ENCODE data around the gene MAGEA3. TPM values are rescaled to one million over a fixed set of nuclear protein-coding genes. Genes with fewer than 3 reads are reported as not detected.
"Not testable (repeated sequence)": the region's sequence is repeated elsewhere in the genome, so short reads cannot be mapped to it uniquely, and the experiment has no call there.

The MAGEA3 gene, protein sequence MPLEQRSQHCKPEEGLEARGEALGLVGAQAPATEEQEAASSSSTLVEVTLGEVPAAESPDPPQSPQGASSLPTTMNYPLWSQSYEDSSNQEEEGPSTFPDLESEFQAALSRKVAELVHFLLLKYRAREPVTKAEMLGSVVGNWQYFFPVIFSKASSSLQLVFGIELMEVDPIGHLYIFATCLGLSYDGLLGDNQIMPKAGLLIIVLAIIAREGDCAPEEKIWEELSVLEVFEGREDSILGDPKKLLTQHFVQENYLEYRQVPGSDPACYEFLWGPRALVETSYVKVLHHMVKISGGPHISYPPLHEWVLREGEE
- not detected for polyA plus RNA-seq (ENCODE audit: low read depth in 6 of 6)

DNA sequence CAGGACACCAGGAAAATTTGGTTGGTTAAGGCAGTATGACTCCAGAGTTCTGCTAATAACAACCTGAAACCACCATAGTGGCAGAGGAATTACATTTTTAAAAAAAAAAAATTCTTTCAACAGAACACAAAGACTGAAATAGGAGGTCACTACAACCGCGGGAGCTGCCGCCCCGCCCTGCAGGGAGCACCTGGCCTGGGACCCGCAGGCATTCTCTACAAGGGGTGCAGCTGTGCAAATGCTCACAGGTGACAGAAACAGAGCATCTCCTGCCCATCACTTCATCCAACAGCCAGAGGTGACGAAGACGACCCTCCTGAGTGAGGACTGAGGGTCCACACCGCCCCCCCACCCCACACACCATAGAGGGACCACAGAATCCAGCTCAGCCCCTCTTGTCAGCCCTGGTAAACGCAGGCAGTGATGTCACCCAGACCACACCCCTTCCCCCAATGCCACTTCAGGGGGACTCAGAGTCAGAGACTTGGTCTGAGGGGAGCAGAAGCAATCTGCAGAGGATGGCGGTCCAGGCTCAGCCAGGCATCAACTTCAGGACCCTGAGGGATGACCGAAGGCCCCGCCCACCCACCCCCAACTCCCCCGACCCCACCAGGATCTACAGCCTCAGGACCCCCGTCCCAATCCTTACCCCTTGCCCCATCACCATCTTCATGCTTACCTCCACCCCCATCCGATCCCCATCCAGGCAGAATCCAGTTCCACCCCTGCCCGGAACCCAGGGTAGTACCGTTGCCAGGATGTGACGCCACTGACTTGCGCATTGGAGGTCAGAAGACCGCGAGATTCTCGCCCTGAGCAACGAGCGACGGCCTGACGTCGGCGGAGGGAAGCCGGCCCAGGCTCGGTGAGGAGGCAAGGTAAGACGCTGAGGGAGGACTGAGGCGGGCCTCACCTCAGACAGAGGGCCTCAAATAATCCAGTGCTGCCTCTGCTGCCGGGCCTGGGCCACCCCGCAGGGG, at the start of gene MAGEA3:
TSS of gene MAGEA3 (plus strand) at position 843 of the 980 bp plus-strand sequence. CDS start 2,039 bp downstream, outside the sequence.
- not testable (repeated sequence) for ATAC-seq (ENCODE audit: low read depth in 2 of 2); H3K4me3 Mint-ChIP-seq; H3K9me3 Mint-ChIP-seq; DNase-seq; H3K4me1 Mint-ChIP-seq; H3K27ac Mint-ChIP-seq; H3K27me3 Mint-ChIP-seq; H3K36me3 Mint-ChIP-seq

DNA sequence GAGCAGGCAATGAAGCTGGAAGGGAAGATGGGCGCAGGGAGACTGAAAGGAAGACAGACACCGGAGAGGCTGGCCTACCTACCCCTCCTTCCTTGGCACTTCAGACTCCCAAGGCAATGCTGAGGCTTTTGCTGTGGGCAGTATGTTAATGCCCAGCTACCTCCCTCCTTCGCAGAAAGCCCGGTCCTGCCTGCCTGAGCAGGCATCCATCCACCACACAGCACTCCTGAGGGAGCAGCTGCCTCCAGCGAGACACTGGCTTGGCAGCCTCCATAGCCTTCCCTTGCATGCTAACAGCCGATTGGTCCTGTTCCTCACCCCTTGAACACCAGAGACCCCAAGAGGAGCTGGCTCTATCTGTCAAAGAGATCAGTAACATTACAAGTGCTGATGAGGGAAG, 46.5 kb upstream of the MAGEA3 start:
- Mint-ChIP-seq H3K27me3 (peaks cover 0 to 32% (median 0%) of the 10 kb centered on the region in 3 donors), H3K4me3 (no peak overlapping the region), H3K4me1 (no peaks in the 10 kb centered on the region), H3K36me3 (no peaks in the 10 kb centered on the region), H3K9me3 (peaks cover 0 to 9% (median 0%) of the 10 kb centered on the region in 7 donors), H3K27ac (no peak overlapping the region)
- no peak for ATAC-seq (ENCODE audit: low read depth in 2 of 2)
- no peak for DNase-seq

DNA sequence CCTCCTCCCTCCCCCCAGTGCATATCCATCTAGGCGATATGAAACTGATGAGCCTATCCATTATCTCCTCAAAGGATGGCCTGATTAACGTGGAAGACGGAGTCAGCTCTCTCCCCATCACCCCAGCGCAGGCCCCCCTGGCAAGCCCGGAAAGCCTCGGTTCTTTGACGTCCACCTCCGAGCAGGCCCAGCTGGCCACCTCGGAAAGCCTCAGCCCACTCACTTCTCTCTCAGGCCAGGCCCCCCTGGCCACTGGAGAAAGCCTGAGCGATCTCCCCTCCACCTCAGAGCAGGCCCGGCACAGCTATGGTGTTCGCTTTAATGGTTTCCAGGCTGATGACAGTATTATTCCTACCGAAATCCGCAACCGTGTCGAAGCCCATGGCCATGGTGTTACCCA, 46.1 kb upstream of the MAGEA3 start:
- Mint-ChIP-seq H3K27ac (no peak overlapping the region), H3K27me3 (peaks cover 0 to 36% (median 0%) of the 10 kb centered on the region in 3 donors), H3K36me3 (no peaks in the 10 kb centered on the region), H3K9me3 (peaks cover 0 to 9% (median 0%) of the 10 kb centered on the region in 7 donors), H3K4me3 (no peak overlapping the region), H3K4me1 (no peaks in the 10 kb centered on the region)
- ATAC-seq (ENCODE audit: low read depth in 2 of 2) (no peak), DNase-seq (no peak)

DNA sequence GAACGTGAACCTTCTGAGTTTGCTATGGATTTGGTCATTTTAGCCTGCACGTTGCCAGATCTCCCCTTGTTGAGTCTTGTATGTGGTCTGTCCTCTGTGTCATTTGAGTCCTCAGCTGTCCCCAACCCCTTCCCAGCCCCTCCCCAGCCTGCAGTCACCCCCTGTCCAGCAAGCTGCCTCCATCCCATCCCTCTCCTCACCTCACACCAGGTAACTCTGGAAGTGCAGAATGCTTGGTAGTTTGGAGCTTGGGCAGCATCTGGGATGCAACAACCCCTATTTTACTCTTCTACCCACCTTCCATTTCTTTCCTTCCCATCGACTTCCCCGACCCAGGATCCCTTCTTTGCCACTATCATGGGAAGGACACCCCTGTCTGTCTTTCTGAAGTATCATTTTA, 42.5 kb upstream of the MAGEA3 start:
- no peaks in the 10 kb centered on the region for H3K36me3 Mint-ChIP-seq
- DNase-seq (no peak), ATAC-seq (ENCODE audit: low read depth in 2 of 2) (no peak)
- H3K27ac Mint-ChIP-seq = peak overlapping the region in 1 of 6 donors; percentile 87
- H3K9me3 Mint-ChIP-seq = peaks cover 0 to 6% (median 0%) of the 10 kb centered on the region in 7 donors
- H3K4me3 Mint-ChIP-seq = no peak overlapping the region
- H3K4me1 Mint-ChIP-seq = no peaks in the 10 kb centered on the region
- H3K27me3 Mint-ChIP-seq = peaks cover 0 to 24% (median 0%) of the 10 kb centered on the region in 3 donors

DNA sequence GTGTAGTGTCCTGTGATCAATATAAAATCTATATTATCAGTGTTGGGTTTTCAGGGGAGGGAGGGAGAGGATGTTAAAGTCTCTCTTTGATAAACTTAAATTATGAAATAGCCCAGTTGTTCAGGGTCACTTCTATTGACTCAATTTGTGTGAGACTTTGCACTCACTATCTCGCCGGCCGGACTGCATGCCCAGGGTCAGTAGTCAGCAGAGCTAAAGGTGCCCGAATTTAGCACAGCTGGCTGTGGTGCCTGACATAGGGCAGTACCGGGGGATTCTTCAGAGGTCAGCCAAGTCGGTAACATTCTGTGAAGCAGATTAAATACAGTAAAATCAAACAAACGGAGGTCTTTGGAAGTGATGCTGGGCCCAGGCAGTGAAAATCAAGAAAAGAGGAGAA, 41.7 kb upstream of the MAGEA3 start:
- Mint-ChIP-seq H3K9me3 (peaks cover 0 to 4% (median 0%) of the 10 kb centered on the region in 7 donors), H3K27ac (no peak overlapping the region), H3K27me3 (peaks cover 0 to 24% (median 0%) of the 10 kb centered on the region in 3 donors), H3K4me1 (no peaks in the 10 kb centered on the region), H3K36me3 (no peaks in the 10 kb centered on the region), H3K4me3 (no peak overlapping the region)
- ATAC-seq (ENCODE audit: low read depth in 2 of 2) = no peak
- DNase-seq = no peak

DNA sequence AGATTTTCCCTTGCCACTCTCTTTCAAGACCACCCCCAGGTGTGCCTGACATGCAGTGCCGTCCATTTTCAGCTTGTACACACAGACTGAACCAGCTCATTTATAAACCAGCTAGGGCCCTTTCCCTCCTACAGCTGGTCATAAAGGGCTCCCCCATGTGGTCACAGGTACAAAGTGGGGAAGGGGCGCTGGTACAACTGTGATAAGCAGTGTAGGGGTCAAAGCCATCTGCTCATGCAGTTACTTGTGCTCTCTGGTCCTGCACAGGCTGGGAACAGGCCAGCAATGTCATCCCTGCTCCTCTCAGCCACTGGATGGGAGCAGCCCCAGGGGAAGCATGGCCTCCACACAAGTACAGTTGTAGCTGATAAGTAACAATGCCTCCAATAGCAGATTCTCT, 40.3 kb upstream of the MAGEA3 start:
- no peaks in the 10 kb centered on the region for H3K4me1 Mint-ChIP-seq
- DNase-seq = no peak
- no peak overlapping the region for H3K27ac Mint-ChIP-seq
- H3K9me3 Mint-ChIP-seq = peaks cover 0 to 4% (median 2%) of the 10 kb centered on the region in 7 donors
- ATAC-seq (ENCODE audit: low read depth in 2 of 2) = no peak
- H3K36me3 Mint-ChIP-seq = no peaks in the 10 kb centered on the region
- peaks cover 0 to 24% (median 0%) of the 10 kb centered on the region in 3 donors for H3K27me3 Mint-ChIP-seq
- H3K4me3 Mint-ChIP-seq = peak overlapping the region in 1 of 8 donors; percentile 32

DNA sequence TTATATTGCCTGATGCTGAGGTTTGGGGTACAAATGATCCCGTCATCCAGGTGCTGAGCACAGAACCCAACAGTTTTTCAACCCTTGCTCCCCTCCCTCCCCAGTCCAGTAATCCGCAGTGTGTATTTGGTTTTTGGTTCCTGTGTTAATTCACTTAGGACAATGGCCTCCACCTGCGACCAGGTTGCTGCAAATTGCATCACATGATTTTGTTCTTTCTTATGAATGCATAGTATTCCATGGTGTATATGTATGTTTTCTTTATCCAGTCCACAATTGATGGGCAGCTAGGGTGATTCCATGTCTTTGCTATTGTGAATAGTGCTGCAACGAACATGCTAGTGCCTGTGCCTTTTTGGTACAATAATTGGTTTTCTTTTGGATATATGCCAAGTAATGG, 35.5 kb upstream of the MAGEA3 start:
- Mint-ChIP-seq H3K27ac (no peak overlapping the region), H3K27me3 (no peaks in the 10 kb centered on the region), H3K9me3 (peaks cover 2 to 41% (median 20%) of the 10 kb centered on the region in 7 donors), H3K4me1 (no peaks in the 10 kb centered on the region), H3K36me3 (no peaks in the 10 kb centered on the region), H3K4me3 (no peak overlapping the region)
- ATAC-seq (ENCODE audit: low read depth in 2 of 2) (no peak), DNase-seq (no peak)

DNA sequence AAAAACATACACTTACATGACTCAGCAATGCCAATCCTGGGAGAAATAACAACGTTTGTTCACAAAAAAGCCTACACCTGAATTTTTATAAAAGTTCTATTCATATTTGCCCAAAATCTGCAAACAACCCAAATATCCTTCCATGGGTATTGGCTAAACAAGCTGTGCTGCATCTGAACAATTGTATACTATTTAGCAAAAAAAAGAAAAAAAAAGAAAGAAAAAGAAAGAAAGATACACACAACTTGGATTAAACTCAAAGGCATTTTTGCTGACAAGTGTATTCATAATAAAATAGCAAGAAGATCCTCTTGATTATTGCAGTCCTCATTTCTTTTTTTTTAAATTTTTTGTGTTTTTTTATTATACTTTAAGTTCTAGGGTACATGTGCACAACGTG, 24.5 kb upstream of the MAGEA3 start:
- ATAC-seq (ENCODE audit: low read depth in 2 of 2) = no peak
- Mint-ChIP-seq H3K27ac (no peak overlapping the region), H3K36me3 (no peaks in the 10 kb centered on the region), H3K4me1 (no peaks in the 10 kb centered on the region), H3K9me3 (peaks cover 0 to 10% (median 2%) of the 10 kb centered on the region in 7 donors), H3K27me3 (peaks cover 0 to 4% (median 0%) of the 10 kb centered on the region in 3 donors), H3K4me3 (no peak overlapping the region)
- no peak for DNase-seq

DNA sequence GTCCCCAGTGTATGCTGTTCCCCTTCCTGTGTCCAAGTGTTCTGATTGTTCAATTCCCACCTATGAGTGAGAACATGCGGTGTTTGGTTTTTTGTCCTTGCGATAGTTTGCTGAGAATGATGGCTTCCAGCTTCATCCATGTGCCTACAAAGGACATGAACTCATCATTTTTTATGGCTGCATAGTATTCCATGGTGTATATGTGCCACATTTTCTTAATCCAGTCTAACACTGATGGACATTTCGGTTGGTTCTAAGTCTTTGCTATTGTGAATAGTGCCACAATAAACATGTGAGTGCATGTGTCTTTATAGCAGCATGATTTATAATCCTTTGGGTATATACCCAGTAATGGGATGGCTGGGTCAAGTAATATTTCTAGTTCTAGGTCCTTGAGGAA, 23.9 kb upstream of the MAGEA3 start:
- H3K4me1 Mint-ChIP-seq; H3K27ac Mint-ChIP-seq; H3K9me3 Mint-ChIP-seq; H3K4me3 Mint-ChIP-seq; H3K27me3 Mint-ChIP-seq; ATAC-seq (ENCODE audit: low read depth in 2 of 2); DNase-seq; H3K36me3 Mint-ChIP-seq: not testable (repeated sequence)

DNA sequence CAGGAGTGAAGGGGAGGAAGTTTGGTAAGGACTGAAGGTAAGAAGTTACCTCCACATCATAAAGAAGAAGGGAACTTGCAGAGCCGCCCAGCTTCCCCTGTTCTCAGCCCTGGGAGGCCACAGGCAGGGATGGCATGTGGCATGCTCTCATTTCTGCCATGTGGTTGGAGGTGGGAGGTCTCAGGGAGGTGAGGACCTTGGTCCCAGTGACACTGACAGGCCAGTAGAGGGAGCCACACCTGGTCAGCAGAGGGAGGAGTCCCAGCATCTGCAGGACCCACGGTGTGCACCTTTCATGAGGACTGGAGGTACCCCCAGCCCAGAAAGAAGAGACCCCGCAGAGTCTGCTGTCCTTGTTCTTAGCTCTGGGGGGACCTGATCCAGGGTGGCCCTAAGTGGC, 17.6 kb upstream of the MAGEA3 start:
- not testable (repeated sequence) for ATAC-seq (ENCODE audit: low read depth in 2 of 2); H3K9me3 Mint-ChIP-seq; H3K36me3 Mint-ChIP-seq; H3K4me1 Mint-ChIP-seq; H3K4me3 Mint-ChIP-seq; H3K27ac Mint-ChIP-seq; H3K27me3 Mint-ChIP-seq; DNase-seq

DNA sequence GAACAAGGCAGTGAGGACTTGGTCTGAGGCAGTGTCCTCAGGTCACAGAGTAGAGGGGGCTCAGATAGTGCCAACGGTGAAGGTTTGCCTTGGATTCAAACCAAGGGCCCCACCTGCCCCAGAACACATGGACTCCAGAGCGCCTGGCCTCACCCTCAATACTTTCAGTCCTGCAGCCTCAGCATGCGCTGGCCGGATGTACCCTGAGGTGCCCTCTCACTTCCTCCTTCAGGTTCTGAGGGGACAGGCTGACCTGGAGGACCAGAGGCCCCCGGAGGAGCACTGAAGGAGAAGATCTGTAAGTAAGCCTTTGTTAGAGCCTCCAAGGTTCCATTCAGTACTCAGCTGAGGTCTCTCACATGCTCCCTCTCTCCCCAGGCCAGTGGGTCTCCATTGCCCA, 1.8 kb downstream of the MAGEA3 start:
- H3K4me1 Mint-ChIP-seq; DNase-seq; ATAC-seq (ENCODE audit: low read depth in 2 of 2); H3K27ac Mint-ChIP-seq; H3K27me3 Mint-ChIP-seq; H3K4me3 Mint-ChIP-seq; H3K36me3 Mint-ChIP-seq; H3K9me3 Mint-ChIP-seq: not testable (repeated sequence)

DNA sequence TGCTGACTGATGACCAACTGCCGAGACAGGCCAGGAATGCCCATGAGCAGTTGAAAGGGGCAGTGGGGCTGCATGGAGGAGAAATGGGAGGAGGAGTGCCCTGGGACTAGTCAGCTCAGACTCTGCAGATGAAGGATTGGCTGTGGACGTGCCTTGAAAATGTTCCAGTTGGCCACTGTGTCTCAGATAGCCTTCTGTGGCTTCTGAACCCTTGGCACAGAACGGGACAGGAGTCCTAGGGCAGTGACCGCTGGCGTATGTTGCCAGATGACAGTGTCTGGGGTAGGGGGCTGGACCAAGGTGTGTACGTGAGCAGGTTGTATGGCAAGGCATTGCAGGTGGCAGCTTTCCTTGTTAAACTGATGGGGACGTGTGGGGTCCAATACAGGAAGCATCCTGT, 7.9 kb downstream of the MAGEA3 start:
- H3K27ac Mint-ChIP-seq; DNase-seq; H3K9me3 Mint-ChIP-seq; H3K4me3 Mint-ChIP-seq; H3K27me3 Mint-ChIP-seq; H3K4me1 Mint-ChIP-seq; ATAC-seq (ENCODE audit: low read depth in 2 of 2); H3K36me3 Mint-ChIP-seq: not testable (repeated sequence)

DNA sequence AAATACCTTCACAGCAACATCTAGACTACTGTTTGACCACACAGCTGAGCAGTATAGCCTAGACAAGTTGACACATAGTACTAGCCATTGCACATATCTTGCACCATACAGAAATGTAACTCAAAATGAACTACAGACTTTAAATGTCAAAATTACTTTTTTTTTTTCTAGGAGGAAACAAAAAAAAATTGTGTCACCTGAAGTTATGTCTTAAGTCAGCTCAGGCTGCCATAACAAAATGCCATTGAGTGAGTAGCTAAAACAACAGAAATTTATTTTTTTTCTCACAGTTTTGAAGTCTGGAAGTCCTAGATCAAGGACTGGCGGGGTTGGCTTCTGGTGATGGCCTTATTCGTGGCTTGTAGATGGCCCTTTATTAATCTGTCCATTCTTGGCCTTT, 10.6 kb downstream of the MAGEA3 start, which contains the start of gene CSAG2:
TSS of gene CSAG2 (minus strand) at position 101 of the 400 bp plus-strand sequence. CDS start 161 bp downstream, outside the sequence.
- H3K9me3 Mint-ChIP-seq; H3K36me3 Mint-ChIP-seq; H3K4me3 Mint-ChIP-seq; DNase-seq; H3K27me3 Mint-ChIP-seq; ATAC-seq (ENCODE audit: low read depth in 2 of 2); H3K27ac Mint-ChIP-seq; H3K4me1 Mint-ChIP-seq: not testable (repeated sequence)

DNA sequence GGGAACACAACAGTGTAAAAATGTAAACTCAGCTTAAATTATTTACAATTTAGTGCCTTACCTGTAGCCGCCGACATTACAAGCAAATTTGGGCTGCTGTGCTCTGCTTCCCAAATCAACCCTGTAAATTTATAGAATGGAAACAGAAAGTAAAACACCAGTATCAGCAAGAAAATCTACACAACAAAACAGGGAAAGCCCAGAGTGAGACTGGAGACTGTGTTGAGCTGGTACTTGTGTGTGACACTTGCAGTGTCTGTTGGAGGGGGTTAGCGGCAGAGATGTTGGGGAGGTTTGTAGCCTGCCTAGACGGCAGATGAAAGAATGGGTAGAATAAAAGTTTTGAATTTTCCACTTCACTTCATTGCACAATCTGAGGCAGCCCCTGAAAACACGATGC, 14.6 kb downstream of the MAGEA3 start:
- not testable (repeated sequence) for DNase-seq; H3K4me1 Mint-ChIP-seq; H3K9me3 Mint-ChIP-seq; H3K27ac Mint-ChIP-seq; H3K27me3 Mint-ChIP-seq; H3K36me3 Mint-ChIP-seq; ATAC-seq (ENCODE audit: low read depth in 2 of 2); H3K4me3 Mint-ChIP-seq
